ENCODE data around the gene ABHD14A. TPM values are rescaled to one million over a fixed set of nuclear protein-coding genes. Genes with fewer than 3 reads are reported as not detected.

ABHD14A gene
- total RNA-seq, 4 donors from 2014 or later: 3.1 to 11.9 (median 8.3) TPM

DNA sequence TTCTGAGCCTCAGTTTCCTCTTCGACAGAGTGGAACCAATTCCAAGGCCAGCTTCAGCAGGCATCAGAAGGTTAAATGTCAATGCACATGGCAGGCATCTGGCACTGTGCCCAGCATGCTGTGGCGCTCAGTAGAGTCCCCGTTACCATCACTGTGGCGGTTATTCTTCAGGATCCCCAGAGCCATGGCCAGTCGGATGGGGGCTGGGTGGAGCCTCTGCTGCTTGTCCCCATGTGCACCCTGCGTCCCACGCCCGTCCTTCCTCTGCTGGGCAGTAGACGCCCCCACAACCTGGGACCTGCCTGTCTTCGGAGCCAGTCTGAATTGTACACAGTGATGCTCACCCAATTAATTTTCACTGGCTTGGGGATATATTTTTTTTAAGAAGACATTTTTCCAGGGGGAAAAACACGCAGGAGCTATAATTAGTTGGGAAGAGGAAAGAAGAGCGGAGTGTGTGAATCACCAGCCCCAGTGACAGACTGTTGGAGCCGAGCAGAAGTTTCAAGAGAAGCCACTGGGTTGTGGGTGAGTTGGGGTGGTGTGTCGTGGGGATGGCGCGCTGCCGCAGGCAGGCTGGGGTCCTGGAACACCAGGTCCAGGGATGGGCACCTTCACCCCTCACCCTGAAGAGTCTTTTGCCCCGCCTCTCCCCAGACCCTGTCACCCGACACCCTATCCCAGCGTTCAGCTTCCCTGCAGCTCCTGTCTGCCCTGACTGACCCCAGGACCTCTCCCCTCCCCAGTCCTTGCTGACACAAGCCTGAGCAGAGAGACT is 47.6 kb downstream of the ABHD14A start:
- WGBS: 67% methylated on average over 16 of the region's 20 CpGs
- DNase-seq (ENCODE audit: low spot score in 2 of 2): no peak
- no peaks in the 10 kb centered on the region for H3K27me3 ChIP-seq
- H3K4me1 ChIP-seq: peaks cover 10% of the 10 kb centered on the region
- H3K9me3 ChIP-seq: no peaks in the 10 kb centered on the region
- no peak overlapping the region for H3K4me3 ChIP-seq
- TF ChIP-seq POLR2A (IDR thresholded peaks at IDR 0.05): no peak
- TF ChIP-seq POLR2AphosphoS5 (IDR thresholded peaks at IDR 0.05): no peak
- TF ChIP-seq, protein P1, sequence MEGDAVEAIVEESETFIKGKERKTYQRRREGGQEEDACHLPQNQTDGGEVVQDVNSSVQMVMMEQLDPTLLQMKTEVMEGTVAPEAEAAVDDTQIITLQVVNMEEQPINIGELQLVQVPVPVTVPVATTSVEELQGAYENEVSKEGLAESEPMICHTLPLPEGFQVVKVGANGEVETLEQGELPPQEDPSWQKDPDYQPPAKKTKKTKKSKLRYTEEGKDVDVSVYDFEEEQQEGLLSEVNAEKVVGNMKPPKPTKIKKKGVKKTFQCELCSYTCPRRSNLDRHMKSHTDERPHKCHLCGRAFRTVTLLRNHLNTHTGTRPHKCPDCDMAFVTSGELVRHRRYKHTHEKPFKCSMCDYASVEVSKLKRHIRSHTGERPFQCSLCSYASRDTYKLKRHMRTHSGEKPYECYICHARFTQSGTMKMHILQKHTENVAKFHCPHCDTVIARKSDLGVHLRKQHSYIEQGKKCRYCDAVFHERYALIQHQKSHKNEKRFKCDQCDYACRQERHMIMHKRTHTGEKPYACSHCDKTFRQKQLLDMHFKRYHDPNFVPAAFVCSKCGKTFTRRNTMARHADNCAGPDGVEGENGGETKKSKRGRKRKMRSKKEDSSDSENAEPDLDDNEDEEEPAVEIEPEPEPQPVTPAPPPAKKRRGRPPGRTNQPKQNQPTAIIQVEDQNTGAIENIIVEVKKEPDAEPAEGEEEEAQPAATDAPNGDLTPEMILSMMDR (IDR thresholded peaks at IDR 0.05): no peak
- TF ChIP-seq EP300 (IDR thresholded peaks at IDR 0.05): no peak
- H3K36me3 ChIP-seq: no peaks in the 10 kb centered on the region
- H3K27ac ChIP-seq: peak overlapping the region; percentile 22

GRCh38 chr3:52023101-52023770 is 48.4 kb downstream of the ABHD14A start:
- no peaks in the 10 kb centered on the region for H3K9me3 ChIP-seq
- no peak overlapping the region for H3K4me3 ChIP-seq
- WGBS: 88% methylated on average over 3 of the region's 3 CpGs
- H3K27ac ChIP-seq: no peak overlapping the region
- H3K27me3 ChIP-seq: no peaks in the 10 kb centered on the region
- no peak for DNase-seq (ENCODE audit: low spot score in 2 of 2)
- no peak for TF ChIP-seq EP300 (IDR thresholded peaks at IDR 0.05)
- TF ChIP-seq POLR2A (IDR thresholded peaks at IDR 0.05): no peak
- TF ChIP-seq POLR2AphosphoS5 (IDR thresholded peaks at IDR 0.05): no peak
- TF ChIP-seq, protein P1 (IDR thresholded peaks at IDR 0.05): no peak
- H3K4me1 ChIP-seq: peaks cover 10% of the 10 kb centered on the region
- H3K36me3 ChIP-seq: no peaks in the 10 kb centered on the region

DNA sequence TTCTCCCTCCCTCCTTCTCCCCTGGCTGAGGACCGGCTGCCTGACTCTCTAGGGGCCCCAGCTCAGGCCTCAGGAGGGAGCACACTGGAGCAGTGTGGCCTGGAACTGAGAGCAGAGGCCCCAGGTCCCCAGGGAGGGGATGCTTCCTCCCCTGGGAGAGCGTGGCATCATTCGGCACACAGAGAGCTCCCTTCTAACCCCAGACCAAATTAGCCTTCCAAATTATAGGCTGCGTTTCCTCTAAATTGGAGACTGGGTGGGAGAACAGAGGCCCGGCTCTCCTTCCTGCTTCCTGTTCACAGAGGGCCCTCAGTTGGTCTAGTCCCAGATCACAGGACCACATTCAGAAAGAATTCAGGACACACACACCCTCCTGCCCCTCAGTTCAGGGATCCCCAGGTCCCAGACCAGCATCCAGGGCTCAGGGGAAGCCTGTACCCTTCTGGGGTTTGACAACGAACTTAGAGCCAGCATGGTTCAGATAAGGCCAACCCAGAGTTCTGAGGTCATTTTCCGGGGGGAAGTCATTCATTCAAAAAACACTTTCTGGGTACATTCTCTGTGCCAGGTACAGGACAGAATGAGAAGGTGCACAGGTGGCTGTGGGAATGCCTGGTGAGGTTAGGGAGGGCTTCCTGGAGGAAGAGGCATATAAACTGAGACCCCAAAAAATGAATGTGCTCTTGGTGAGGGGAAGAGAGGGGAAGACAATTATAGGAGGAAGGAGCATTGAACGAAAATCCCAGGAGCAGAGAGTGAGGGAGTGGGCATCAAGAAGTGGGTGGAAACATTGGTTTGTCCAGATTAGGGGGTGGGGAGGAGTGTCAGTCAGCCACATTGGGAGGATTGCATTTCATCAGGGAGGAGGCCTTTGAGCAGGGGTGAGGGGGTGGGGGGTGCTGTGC is 49.2 kb downstream of the ABHD14A start:
- H3K27ac ChIP-seq: no peak overlapping the region
- no peak overlapping the region for H3K4me3 ChIP-seq
- no peaks in the 10 kb centered on the region for H3K9me3 ChIP-seq
- no peaks in the 10 kb centered on the region for H3K36me3 ChIP-seq
- H3K4me1 ChIP-seq: peaks cover 10% of the 10 kb centered on the region
- DNase-seq (ENCODE audit: low spot score in 2 of 2): no peak
- 87% methylated on average over 7 of the region's 8 CpGs for WGBS
- H3K27me3 ChIP-seq: no peaks in the 10 kb centered on the region
- TF ChIP-seq, protein P1 (IDR thresholded peaks at IDR 0.05): no peak
- TF ChIP-seq POLR2A (IDR thresholded peaks at IDR 0.05) (no peak), POLR2AphosphoS5 (IDR thresholded peaks at IDR 0.05) (no peak), EP300 (IDR thresholded peaks at IDR 0.05) (no peak)

DNA sequence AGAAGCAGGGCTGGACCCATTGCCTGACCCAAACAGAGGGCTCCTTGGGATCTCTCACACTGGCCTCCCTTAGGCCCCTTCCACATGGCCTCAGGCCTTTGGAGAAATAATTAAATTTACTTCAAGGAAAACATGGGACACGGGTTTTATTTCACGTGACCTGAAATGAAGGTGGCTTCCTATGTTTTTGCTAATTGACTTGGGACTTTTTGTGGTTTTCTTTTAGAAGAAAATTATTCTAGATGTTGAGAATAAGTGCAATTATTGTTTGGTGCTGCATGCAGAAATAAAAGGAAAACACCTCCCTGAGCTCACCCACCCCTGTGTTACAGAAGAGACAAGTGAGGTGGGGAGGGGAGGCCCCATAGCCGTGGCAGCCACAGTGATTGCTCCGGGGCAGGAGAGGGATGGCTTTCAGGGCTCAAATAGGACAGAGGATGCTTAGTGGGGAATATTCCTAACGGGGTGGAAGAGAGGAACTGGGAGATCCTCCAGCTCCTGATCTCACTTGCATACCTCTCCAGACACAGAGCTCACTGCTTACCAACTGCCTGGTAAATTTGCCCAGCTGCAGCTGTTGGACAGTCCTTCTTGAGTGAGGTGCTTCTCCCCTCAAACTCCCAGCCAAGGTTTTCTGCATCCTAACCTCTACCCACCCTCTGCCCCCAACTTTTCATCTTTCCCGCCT is 50.0 kb downstream of the ABHD14A start:
- 78% methylated on average over 6 of the region's 6 CpGs for WGBS
- Histone ChIP-seq H3K9me3 (no peaks in the 10 kb centered on the region), H3K4me1 (peaks cover 11% of the 10 kb centered on the region), H3K27ac (no peak overlapping the region), H3K27me3 (no peaks in the 10 kb centered on the region), H3K36me3 (no peaks in the 10 kb centered on the region), H3K4me3 (no peak overlapping the region)
- no peak for DNase-seq (ENCODE audit: low spot score in 2 of 2)
- TF ChIP-seq, protein P1 (IDR thresholded peaks at IDR 0.05): no peak
- no peak for TF ChIP-seq EP300 (IDR thresholded peaks at IDR 0.05)
- no peak for TF ChIP-seq POLR2A (IDR thresholded peaks at IDR 0.05)
- TF ChIP-seq POLR2AphosphoS5 (IDR thresholded peaks at IDR 0.05): no peak
